ENCODE results near the gene ACSL4.

The ACSL4 gene

DNA sequence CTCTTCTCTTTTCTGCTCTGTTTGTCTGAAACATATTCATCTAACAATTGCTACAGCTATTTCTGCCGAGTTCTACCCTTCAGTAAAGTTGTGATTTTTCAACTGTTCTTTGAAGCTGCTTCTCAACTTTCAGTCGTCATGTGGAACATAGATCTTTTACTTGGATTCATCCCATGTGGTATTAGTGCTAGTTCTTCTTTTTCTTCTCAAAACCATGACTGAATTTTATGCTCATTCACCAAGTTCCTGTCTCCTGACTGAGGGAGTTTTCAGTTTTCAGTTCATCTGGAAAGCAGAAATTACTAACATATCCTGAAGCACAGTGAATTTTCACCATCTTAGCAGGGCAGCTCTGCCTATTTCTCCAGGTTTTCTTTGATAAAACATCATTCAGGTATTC is 12.1 kb downstream of the ACSL4 start:
- no peak overlapping the region for H3K4me2 ChIP-seq (ENCODE audit: low read length)
- H3K4me1 ChIP-seq (ENCODE audit: control insufficient read depth, low read length), result 0 out of 2 replicates have a peak, but pooled peaks cover 3% of the 10 kb centered on the region

DNA sequence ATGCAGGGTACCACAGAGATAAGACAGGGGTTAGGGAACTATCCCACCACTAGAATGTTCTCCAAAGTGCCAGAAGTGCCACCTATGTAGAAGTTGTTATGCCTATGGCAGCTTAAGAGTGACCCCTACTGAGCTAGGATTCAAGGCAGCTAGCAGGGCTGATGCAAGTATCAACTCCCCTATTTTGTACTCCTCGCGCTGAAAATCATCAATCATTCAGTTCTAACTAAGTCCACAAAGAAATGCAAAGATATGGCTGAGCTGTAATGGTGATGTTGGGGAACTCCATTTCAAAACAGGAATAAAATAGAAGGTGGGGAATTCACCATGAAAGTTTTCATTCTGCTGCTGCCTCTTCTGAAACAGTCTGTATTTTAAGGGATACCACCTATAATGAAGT is 13.8 kb downstream of the ACSL4 start:
- H3K79me2 ChIP-seq (ENCODE audit: control insufficient read depth, low read length), result peaks cover 79% of the 10 kb centered on the region
- H3K4me3 ChIP-seq (ENCODE audit: low read length), result no peak overlapping the region
- H3K27ac ChIP-seq (ENCODE audit: low read depth, low read length), result no peak overlapping the region
- H3K4me1 ChIP-seq (ENCODE audit: control insufficient read depth, low read length), result 0 out of 2 replicates have a peak, but pooled peaks cover 3% of the 10 kb centered on the region
- H3K9me3 ChIP-seq (ENCODE audit: control insufficient read depth, insufficient read depth, low read length), result no peaks in the 10 kb centered on the region
- no peaks in the 10 kb centered on the region for H3K27me3 ChIP-seq (ENCODE audit: control insufficient read depth, low read length)
- H3K4me2 ChIP-seq (ENCODE audit: low read length), result no peak overlapping the region
- no peaks in the 10 kb centered on the region for H3F3A ChIP-seq (ENCODE audit: control insufficient read depth, insufficient read depth)
- 0 out of 2 replicates have a peak, but pooled peaks cover 2% of the 10 kb centered on the region for H4K20me1 ChIP-seq (ENCODE audit: control insufficient read depth, insufficient read depth, low read depth, low read length)
- peaks cover 2% of the 10 kb centered on the region for H3K36me3 ChIP-seq (ENCODE audit: control insufficient read depth, low read length)
- no peaks in the 10 kb centered on the region for H3K9me2 ChIP-seq (replicated peaks; ENCODE audit: control insufficient read depth, low read length)
- TF ChIP-seq, protein P1, sequence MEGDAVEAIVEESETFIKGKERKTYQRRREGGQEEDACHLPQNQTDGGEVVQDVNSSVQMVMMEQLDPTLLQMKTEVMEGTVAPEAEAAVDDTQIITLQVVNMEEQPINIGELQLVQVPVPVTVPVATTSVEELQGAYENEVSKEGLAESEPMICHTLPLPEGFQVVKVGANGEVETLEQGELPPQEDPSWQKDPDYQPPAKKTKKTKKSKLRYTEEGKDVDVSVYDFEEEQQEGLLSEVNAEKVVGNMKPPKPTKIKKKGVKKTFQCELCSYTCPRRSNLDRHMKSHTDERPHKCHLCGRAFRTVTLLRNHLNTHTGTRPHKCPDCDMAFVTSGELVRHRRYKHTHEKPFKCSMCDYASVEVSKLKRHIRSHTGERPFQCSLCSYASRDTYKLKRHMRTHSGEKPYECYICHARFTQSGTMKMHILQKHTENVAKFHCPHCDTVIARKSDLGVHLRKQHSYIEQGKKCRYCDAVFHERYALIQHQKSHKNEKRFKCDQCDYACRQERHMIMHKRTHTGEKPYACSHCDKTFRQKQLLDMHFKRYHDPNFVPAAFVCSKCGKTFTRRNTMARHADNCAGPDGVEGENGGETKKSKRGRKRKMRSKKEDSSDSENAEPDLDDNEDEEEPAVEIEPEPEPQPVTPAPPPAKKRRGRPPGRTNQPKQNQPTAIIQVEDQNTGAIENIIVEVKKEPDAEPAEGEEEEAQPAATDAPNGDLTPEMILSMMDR (IDR thresholded peaks at IDR 0.05; ENCODE audit: low read depth, low read length, poor library complexity, severe bottlenecking), result no peak
- no peak for TF ChIP-seq EZH2phosphoT487 (IDR thresholded peaks at IDR 0.05; ENCODE audit: borderline replicate concordance, low read length)

More for the DNA sequence above, 12.1 kb downstream of the ACSL4 start:
- 0 out of 2 replicates have a peak, but pooled peaks cover 2% of the 10 kb centered on the region for H4K20me1 ChIP-seq (ENCODE audit: control insufficient read depth, insufficient read depth, low read depth, low read length)
- H3K9me2 ChIP-seq (replicated peaks; ENCODE audit: control insufficient read depth, low read length), result no peaks in the 10 kb centered on the region
- no peaks in the 10 kb centered on the region for H3F3A ChIP-seq (ENCODE audit: control insufficient read depth, insufficient read depth)
- peaks cover 80% of the 10 kb centered on the region for H3K79me2 ChIP-seq (ENCODE audit: control insufficient read depth, low read length)
- no peaks in the 10 kb centered on the region for H3K9me3 ChIP-seq (ENCODE audit: control insufficient read depth, insufficient read depth, low read length)
- H3K27me3 ChIP-seq (ENCODE audit: control insufficient read depth, low read length), result no peaks in the 10 kb centered on the region
- H3K4me3 ChIP-seq (ENCODE audit: low read length), result no peak overlapping the region
- TF ChIP-seq, protein P1 (IDR thresholded peaks at IDR 0.05; ENCODE audit: low read depth, low read length, poor library complexity, severe bottlenecking), result no peak
- no peak for TF ChIP-seq EZH2phosphoT487 (IDR thresholded peaks at IDR 0.05; ENCODE audit: borderline replicate concordance, low read length)
- H3K36me3 ChIP-seq (ENCODE audit: control insufficient read depth, low read length), result peaks cover 2% of the 10 kb centered on the region
- no peak overlapping the region for H3K27ac ChIP-seq (ENCODE audit: low read depth, low read length)

DNA sequence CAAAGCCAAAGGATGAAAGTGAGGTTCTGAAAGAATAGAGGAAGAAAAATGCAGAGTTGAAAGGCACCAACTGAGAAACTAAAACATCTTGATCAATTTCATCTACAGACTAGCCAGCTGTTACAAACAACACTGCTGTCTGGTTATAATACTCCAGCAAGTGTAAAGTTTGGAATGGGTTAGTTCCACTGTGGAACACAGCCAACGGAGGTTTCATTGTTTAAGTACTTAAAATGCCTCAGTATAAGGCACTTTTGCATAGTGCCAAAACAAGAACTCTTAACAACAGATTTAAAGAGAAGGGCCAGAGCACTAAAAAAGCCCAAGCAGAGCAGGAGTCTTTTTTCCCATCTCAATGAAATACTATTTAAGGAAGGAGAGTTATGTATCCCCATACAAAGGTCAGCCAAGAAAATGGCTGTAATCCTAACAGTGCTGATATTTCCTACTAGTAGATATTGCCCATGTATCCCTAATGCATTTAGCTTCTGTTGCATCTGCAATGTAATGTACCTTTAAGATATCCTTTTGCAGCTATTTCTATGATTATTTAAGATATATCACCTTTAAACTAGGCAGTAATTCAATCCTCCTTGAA is 16.5 kb downstream of the ACSL4 start:
- peaks cover 81% of the 10 kb centered on the region for H3K79me2 ChIP-seq (ENCODE audit: control insufficient read depth, low read length)
- no peak overlapping the region for H3K4me2 ChIP-seq (ENCODE audit: low read length)
- peaks cover 4% of the 10 kb centered on the region; the same call in 1 of the 2 replicates for H4K20me1 ChIP-seq (ENCODE audit: control insufficient read depth, insufficient read depth, low read depth, low read length)
- TF ChIP-seq EZH2phosphoT487 (IDR thresholded peaks at IDR 0.05; ENCODE audit: borderline replicate concordance, low read length), result no peak
- TF ChIP-seq, protein P1 (IDR thresholded peaks at IDR 0.05; ENCODE audit: low read depth, low read length, poor library complexity, severe bottlenecking), result no peak
- no peaks in the 10 kb centered on the region for H3K9me2 ChIP-seq (replicated peaks; ENCODE audit: control insufficient read depth, low read length)
- peaks cover 1% of the 10 kb centered on the region for H3K4me1 ChIP-seq (ENCODE audit: control insufficient read depth, low read length)
- H3F3A ChIP-seq (ENCODE audit: control insufficient read depth, insufficient read depth), result no peaks in the 10 kb centered on the region
- H3K27ac ChIP-seq (ENCODE audit: low read depth, low read length), result no peak overlapping the region
- H3K27me3 ChIP-seq (ENCODE audit: control insufficient read depth, low read length), result no peaks in the 10 kb centered on the region
- H3K9me3 ChIP-seq (ENCODE audit: control insufficient read depth, insufficient read depth, low read length), result no peaks in the 10 kb centered on the region
- H3K36me3 ChIP-seq (ENCODE audit: control insufficient read depth, low read length), result peaks cover 11% of the 10 kb centered on the region
- H3K4me3 ChIP-seq (ENCODE audit: low read length), result no peak overlapping the region

Measured in DOHH2 (cell line).